AG08396 (cell line): ENCODE data around the gene CCDC146.
A peak's percentile ranks its signal among the peaks of the same experiment; 100 is the strongest.

ENCODE experiments used
- DNase-seq: peaks from one replicate; pipeline ENCODE4 v3.0.0; 2012; ENCODE audit warnings: low spot score, mixed read lengths

CCDC146 gene

DNA sequence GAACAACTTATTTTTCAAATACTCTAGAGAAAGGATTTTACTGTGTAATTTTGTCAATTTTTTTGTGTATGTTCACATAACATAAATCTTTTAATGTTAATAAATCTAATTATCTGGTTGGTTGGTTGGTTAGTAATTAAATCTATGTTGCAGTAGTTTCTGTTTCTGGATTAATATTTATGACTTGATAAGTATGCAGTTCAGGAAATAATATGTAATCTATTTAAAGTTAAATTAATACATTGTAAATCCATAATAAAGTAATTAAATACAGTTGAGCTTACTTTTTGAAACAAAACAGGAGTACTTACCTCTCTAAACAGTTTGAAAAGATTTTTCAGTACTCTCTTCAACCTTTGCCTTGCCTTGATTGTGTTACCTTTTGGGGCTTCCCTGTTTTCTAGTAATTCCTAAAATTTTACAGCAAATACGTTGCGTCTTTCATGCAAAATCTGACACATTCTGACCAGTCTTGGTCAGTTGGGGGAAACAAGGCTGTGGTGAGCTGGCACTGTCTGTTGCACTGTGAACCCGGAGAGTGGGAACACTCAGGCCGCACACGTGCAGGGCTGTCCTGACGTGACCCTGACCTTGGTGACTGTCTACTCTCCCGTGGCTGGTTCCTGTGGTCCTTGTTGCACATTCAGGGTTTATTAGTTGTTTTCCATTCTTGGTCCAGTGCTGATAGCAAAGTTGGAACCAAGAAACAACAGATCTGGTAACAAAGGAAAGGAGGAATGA is 122.8 kb downstream of the CCDC146 start:
- DNase-seq, result no peak

DNA sequence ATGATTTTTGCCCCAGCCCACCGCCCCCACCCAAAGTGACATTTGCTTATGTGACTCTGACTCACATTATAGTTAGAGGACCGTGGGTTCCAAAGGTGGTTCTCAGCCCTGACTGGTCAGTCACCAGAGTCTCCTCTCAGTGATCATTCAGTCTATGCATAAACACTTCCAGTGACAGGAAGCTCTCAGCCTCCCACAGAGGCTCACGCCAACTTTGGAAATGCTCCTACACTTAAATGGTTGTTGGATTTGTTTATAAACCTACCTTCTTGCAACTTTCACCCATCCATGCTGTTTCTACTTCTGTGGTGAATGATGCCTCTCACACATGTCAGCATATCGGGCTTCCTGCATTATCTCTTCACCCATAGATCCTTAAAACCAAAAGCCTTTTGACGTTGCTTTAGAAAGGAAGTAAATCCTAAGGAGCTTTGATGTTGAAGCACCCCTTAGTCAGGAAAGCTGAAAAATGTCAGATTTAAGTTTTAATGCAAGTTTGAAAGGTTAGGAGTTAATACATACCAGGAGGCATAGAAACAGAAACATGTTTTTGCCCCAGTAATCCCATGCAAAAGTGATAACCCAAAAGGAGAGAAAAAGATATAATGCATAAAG is 123.7 kb downstream of the CCDC146 start:
- no peak for DNase-seq

DNA sequence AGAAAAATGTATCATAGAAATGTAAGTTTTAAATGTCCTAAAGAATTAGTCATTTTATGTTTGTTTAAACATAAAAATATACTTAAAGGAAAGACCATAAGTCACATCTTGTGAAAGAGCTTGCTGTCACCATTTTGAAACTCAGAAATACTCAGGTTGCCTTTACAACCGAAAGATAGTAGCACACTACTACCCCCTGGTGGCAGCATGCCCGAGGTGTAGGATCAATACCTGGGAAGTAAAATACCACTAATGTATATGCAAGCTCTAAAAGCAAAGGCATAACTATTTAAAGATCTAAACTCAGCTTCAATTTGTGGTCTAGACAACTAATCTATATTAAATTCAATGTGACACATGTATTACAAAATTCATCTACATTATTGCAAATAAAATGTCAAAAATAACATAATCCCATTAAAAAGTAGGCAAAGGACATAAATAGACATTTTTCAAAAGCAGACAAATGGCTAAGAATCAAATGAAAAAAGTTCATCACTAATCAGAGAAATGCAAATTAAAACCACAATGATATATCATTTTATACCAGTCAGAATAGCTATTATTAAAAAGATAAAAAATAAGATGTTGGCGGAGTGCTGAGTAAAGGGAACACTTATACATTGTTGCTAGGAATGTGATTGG is 124.9 kb downstream of the CCDC146 start:
- DNase-seq, result peak; percentile 39

DNA sequence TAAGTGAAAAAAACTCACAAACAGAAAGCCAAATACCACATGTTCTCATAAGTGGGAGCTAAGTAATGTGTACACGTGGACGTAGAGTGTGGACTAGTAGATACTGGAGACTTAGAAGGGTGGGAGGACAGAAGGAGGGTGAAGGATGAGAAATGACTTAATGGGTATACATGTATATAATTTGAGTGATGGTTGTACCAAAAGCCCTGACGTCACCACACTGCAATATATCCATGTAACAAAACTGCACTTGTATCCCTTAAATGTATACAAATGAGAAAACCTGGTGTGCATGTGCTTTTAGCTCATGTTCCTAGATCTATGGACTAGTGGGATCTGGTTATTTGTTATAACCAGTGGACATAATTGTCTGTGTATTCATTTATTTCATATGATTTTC is 125.7 kb downstream of the CCDC146 start:
- DNase-seq, result no peak

DNA sequence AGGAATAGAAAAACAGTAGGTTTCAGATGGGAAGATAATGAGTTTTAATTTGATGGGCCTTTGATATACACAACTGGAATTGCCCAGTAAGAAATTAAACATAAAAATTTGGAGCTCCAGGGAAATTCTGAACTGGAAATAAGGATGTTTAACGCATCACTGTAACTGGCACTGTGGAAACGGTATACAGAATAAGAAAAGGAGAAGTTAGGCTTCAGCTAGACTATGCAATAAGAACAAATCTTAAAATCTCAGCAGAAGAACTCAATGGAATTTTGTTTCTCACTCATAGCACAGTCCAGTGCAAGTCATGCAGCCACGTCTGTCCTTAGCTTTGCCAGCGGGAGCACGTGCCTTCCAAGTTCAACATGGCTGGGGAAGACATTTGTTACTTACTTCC is 130.1 kb downstream of the CCDC146 start:
- DNase-seq, result no peak

DNA sequence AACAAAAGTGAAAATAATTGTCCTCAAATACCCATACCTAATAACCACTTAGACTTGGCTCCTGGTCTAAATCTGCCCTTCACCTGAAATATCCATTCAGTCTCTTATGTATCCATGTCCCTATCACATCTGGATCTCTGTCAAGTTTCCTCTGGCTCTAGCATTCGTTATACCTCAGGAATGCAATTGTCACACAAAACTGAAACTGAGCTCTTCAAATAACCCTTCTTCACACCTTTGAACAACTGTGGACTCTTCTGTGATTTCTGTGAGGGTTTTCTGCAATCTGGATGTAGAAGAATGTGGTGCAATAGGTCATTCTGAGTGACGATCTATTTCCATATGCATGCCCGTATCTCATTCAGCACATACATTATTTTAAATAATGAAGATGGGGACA is 130.7 kb downstream of the CCDC146 start:
- DNase-seq, result no peak

DNA sequence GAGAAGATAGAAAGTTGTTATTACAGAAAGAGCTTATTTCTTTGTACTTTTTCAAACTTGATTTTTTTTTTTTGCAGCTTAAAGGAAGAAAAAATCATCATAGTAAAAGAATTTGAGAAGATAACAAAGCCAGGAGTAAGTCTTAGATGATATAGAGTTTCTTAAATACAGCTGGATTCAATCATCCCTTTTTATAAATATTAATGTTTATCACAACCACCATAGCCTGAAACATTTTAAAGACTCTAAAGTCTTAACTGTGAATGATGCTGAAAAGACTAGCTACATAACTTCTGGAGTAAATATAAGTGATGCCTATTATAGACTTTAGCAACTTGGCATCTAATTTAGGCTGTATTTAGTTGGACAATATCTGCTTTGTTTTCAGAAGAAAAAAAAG is 132.0 kb downstream of the CCDC146 start:
- no peak for DNase-seq

DNA sequence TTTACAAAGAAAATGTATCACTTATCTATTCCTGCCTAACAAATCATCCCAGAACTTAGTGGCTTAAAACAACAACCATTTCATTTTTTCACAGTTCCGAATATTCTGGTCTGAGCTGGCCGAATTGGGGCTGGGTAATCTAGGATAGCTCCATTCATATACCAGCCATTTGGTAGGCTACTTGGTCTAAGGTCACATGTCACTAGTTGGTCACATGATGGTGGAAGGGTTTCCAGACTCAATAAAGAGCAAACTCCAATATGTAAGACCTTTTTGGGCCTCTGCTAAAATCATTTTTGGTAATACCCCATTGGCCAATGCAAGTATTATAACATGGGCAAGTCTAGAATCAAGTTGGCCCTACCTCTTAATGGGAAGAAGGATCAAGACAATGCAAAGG is 132.5 kb downstream of the CCDC146 start:
- no peak for DNase-seq

DNA sequence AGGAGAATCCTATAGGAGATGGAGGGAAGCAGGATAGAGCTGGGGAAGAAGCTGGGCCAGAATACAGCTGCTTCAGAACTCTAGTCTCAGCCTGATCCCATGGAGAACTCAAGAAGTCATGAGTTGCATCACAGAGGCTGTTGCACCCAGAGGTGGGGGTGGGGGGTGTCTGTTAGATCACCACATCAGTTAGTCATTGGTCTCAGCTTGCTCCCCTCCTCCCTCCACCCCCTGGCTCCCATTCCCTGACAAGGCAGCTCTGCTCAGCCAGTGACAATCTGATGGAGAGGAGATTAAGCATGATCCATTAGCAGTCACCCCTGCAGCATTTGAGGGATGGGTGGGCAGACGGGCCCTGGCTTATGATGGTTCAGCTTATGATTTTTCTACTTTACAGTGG is 135.6 kb downstream of the CCDC146 start:
- peak; percentile 57 for DNase-seq

DNA sequence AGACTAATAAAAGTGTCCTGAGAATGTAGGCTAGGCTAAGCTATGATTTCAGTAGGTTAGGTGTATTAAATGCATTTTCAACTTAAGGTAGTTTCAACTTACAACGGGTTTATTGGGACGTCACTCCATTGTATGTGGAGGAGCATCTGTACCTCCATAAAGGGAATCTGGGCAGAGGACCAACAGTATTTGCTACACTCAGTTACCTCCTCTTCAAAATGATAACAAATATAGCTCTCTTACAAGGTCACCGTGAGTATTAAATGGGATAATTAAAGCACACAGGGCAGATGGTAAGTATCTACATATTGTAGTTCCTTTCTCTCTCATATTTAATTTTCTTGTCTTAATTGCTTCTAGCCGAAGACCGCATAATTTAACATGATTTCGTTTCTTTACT is 136.2 kb downstream of the CCDC146 start:
- no peak for DNase-seq

DNA sequence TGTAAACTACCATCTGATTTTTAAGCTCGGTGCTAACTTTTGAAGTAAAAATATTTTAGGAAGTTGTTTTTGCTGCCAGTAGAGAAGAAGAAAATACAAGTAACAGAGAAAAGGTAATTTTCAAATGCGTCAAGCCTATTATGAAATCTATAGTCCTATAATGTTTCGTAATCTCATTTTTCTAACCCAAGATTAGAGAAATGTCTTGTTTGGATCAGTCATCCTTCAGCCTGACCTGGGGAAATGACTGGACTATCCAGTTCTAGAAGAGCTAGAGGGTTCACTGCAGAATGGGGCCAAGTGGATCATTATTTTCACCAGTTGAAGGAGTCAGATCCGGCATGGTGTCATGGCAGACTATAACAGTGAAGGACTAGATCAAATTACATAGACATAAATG is 139.9 kb downstream of the CCDC146 start:
- no peak for DNase-seq

DNA sequence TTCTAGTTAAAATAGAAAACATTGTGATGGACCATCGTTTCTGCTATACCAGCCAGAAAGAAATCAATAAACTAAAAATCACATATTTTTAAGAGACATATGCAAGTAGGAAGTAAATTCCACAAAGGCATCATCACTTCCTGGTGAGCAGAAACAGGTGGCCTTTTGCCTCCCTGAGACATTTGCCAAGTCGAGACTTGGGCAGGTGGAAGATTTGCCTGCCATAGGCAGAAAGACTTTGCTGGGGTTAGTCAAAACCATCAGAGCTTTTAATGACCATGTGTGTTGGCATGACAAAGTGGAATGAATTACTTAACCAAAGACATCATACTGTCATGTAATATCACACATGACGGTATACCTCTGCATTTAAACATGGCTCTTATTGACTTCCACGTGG is 143.3 kb downstream of the CCDC146 start:
- DNase-seq, result no peak

DNA sequence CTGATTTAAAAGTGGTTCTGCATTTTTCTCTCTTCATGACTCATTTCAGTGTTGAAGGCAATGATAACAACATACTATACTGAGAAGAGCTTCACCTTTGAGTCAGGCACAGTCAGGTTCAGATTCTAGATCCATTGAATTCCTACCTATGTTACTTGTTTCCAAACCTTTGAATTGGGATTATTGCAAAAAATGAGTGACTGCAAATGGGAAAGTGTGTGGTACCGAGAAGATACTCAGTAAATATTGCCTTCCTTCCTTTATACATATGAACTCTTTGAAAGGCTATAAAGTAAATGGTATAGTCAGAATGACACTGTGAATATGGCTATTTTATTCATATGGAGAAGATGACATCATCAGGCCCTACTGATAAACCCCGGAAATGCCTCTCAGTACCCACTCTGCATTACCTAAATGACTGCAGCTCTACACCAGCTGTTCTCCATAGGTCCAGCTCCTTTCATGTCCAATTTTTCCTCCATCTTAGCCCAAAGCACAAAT is 143.9 kb downstream of the CCDC146 start:
- DNase-seq, result no peak

DNA sequence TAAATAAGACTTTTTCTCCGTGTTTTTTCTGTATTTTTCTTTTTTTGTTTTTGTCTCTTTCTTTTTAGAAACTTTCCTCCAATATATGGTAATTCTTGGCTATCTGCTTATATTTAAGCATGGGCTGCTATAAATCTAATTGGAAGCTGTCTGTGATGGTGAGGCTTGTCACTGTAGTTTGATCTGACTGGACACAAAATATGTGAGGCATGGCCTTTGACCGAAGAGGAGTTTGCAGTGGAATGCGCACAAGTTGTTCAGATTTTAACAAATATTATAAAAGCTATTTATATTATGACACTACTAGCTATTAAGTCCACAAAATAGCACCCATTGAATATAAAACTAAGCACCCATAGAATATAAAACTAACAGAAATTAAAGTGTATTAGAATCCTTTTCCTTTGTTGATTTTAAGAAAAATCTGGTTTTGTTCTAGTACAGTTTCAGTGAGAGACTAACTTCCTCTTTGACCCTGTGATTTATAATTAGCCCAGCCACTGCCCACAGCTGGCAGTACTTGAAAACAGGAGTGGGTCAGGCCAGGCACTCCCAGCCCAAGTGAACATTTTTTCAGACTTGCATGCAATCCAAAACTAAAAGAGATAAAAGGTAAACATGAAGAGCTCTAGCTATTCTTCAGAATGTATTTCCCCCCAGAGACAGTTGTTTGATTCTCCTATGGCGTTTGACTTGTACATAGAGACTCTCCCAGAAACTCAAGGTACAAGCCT is 147.1 kb downstream of the CCDC146 start:
- DNase-seq, result no peak

DNA sequence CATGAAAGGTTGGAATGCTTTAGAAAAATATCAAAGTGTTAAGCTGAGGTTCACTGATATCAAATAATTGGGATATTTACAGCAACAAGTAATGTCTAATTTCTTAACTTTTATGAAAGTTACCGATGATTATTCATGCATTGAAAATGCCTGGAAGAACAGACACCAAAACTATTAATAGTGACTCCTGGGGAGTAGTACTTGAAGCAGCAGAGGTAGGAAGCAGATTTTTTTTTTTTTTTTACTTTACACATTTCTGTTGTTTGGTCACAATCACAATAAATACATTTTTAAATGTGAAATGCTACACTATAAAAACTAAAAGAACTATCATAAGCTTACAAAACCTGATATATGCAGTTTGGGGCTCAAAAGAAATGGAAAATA is 147.7 kb downstream of the CCDC146 start:
- DNase-seq, result no peak

DNA sequence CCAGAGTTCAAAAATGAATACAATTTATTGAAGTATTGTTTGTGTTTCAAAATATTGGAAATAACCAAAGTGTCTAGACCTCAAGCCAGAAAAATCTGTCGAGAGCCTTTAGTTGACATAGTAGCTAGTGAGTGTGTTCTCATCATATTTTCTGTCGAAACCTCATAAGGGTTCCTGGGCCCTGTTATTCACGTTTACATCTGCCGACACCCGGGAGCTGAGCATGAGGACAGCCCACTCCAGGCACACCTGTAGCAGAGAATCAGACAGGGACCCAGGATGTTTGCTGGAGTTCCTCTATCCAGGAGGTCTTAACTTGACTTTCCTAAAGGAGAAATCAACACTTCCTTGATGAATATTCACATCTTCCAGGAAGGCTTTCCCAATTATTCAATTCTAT is 149.4 kb downstream of the CCDC146 start:
- no peak for DNase-seq

DNA sequence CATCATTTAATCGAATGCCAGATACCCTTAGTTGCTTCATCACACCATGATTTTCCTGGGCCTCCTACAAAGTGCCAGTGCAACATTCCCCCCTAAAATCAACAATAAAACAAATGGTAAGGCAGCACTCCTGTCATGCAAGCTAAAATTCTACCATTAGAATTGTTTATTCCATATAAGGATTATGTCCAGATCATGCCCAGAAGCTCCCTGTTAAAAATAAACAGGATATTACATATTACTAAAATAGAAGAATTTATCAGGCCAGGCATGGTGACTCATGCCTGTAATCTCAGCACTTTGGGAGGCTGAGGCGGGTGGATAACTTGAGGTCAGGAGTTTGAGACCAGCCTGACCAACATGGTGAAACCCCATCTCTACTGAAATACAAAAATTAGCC is 153.2 kb downstream of the CCDC146 start:
- peak; percentile 45 for DNase-seq

DNA sequence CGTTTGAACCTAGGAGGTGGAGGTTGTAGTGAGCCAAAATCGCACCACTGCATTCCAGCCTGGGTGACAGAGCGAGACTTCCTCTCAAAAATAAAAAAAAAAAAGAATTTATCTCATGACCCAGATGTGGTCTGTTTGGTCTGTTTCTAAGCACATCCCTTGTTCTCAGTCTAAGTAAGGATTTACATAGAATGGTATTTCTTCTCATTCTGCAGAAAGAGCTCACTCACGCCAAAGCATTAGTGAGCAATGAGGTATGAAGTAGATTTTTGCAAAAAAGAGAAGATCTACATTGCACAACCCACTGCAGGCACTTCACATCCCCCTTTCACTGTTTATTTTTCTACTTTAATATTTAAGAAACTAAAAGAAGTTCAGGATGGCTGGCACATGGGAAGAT is 153.7 kb downstream of the CCDC146 start:
- DNase-seq, result no peak

DNA sequence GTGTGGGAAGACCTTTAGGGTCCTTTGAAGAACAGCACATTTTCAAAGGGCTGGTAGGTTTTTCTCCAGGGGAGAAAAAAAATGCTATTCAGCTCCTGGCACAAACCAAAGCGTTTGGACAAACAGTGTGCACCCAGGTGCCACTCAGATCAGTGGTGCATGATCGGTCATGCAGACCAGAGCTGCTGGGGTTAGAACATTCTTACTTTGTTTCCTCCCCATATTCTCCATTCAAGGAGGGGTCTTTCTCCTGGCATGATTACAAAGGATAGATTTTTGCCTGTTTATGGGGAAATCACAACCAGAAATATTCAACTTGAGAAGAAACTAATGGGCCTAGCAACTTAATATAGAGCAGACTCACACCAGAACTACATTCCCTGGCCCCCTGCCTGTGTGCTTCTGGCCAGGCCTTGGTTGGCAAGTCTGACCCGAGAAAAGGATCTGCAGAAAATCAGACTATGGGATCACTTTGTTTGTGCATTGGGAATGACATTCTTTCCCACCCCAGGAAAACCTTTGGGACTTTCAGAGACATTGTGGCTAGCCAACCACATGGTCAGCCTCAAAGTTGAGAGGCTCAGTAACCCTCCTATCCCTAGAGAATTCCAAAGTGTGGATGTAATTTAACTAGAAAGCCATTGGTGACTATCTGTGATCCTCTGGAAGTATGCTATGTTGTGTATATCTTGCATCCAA is 159.5 kb downstream of the CCDC146 start:
- no peak for DNase-seq

DNA sequence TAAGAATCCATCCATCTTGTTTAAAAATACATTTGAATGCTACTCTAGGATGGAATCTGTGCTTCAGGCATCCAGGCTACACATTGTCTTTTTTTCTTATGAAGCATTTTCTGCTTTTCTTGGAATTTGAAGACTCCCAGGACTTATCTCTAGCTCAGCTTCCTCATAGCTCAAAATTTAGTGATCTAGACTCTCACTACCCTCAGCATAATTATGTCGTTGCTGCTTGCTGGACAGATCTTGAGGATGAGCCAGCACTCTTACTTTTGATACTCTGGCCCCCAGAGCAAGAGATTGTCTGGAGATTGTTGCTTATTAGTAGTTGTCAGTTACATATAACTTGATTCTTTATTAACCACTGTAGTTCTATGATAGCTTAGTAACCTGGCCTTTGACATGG is 160.5 kb downstream of the CCDC146 start:
- no peak for DNase-seq

DNA sequence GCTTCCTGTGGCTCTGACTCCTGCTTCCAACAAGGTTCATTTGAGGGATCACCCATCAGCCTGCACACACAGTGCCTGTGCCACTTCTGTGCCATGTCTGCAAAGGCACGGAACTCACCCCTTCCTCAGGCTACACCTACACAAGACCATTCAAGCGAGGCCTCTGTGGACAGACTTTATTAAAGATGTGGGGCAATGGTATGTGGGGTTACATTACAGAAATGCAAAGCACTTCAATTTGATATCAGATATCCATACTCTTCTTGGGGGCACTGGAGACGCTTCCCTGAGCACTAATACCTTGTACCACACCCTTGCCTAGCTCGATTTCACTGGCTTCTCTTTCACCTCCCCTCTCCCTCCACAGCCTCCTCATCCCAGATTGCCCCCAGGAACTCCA is 161.6 kb downstream of the CCDC146 start:
- DNase-seq, result no peak

DNA sequence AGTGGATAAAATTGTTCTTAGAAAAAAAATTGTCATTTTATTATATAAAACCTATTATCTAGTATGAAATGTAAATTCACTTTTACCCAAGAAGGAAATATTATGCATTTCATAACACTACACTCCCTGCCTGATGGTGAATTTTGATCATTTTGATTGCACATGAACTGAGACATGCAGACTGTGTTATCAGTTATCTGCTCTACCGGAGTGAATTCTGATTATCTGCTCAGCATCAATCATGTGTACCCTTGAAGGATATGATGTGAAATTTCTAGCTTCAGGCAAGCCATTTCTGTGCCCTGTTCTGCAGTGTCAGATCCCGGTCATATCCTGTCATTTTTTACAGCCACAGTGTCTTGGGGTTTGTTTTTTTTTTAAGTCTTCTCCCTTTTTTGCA is 162.2 kb downstream of the CCDC146 start:
- no peak for DNase-seq
